OCI-LY7 (cell line): Measurements from ENCODE around the gene PRPF38A. TPM values are rescaled to one million over a fixed set of nuclear protein-coding genes. Genes with fewer than 3 reads are reported as not detected.

Experiments used
- BruUV-seq: library from RNA; stranded (reverse); fragments of 400-500 nt; replicated peaks from 2 replicates; lab custom pipeline; 2021; lab: Mats Ljungman, UMichigan
- CTCF ChIA-PET: fragments of 300-600 bp; sonication (Branson Sonifier 250); formaldehyde crosslinking; loops from one replicate; lab custom pipeline; 2022; ENCODE audit warnings: antibody characterized with exemption; ENCODE audit not compliant: unreplicated experiment; lab: Charles Lee
- POLR2A ChIA-PET: fragments of 300-600 bp; sonication (Branson Sonifier 250); formaldehyde crosslinking; loops from one replicate; lab custom pipeline; 2022; ENCODE audit warnings: antibody characterized with exemption; lab: Charles Lee
- DNase-seq: peaks from one replicate; pipeline ENCODE4 v3.0.0-alpha.2; 2015; ENCODE audit warnings: low spot score
- H2AFZ ChIP-seq: fragments of 200-600 bp; sonication (generic), shearing (Covaris generic); 2 replicates; pipeline ENCODE4 v1.6.1; 2014; ENCODE audit warnings: mild to moderate bottlenecking, antibody characterized with exemption, low read length, moderate library complexity
- H3K27ac ChIP-seq: fragments of 200-600 bp; sonication (generic); 2 replicates; pipeline ENCODE4 v1.5.1; 2014; ENCODE audit warnings: mixed run types, low read depth, mild to moderate bottlenecking, moderate library complexity, low read length, inconsistent platforms; ENCODE audit not compliant: poor library complexity, severe bottlenecking
- H3K36me3 ChIP-seq: fragments of 200-600 bp; sonication (generic); 2 replicates; pipeline ENCODE4 v1.6.1; 2014; ENCODE audit warnings: mild to moderate bottlenecking, antibody characterized with exemption, low read length, moderate library complexity, mixed read lengths; ENCODE audit not compliant: insufficient read depth
- H3K4me1 ChIP-seq: fragments of 200-600 bp; sonication (generic); 2 replicates; pipeline ENCODE4 v1.5.1; 2014; ENCODE audit warnings: mild to moderate bottlenecking, low read length; ENCODE audit not compliant: insufficient read depth, poor library complexity, severe bottlenecking
- H3K4me2 ChIP-seq: fragments of 200-600 bp; sonication (generic); 2 replicates; pipeline ENCODE4 v1.6.1; 2014; ENCODE audit warnings: mild to moderate bottlenecking, low read length
- H3K4me3 ChIP-seq: fragments of 200-600 bp; sonication (generic); 2 replicates; pipeline ENCODE4 v1.5.1; 2014; ENCODE audit warnings: mild to moderate bottlenecking, low read depth, low read length; ENCODE audit not compliant: poor library complexity, severe bottlenecking
- H3K79me2 ChIP-seq: fragments of 200-600 bp; sonication (generic); 2 replicates; pipeline ENCODE4 v1.6.1; 2016; ENCODE audit warnings: low read depth, mild to moderate bottlenecking, low read length, moderate library complexity, mixed read lengths; ENCODE audit not compliant: insufficient read depth
- H3K9me2 ChIP-seq: fragments of 200-600 bp; sonication (generic); 2 replicates; pipeline ENCODE4 v1.6.1; 2016; ENCODE audit warnings: mild to moderate bottlenecking, low read length, mixed read lengths; ENCODE audit not compliant: insufficient read depth
- H3K9me3 ChIP-seq: fragments of 200-600 bp; sonication (generic); 2 replicates; pipeline ENCODE4 v1.6.1; 2014; ENCODE audit warnings: mild to moderate bottlenecking, mixed run types, low read length, mixed read lengths
- H4K20me1 ChIP-seq: fragments of 200-600 bp; sonication (generic); 2 replicates; pipeline ENCODE4 v1.6.1; 2014; ENCODE audit warnings: mild to moderate bottlenecking, antibody characterized with exemption, low read length, moderate library complexity, mixed read lengths; ENCODE audit not compliant: insufficient read depth
- CTCF ChIP-seq: fragments of 200-600 bp; sonication (generic); conservative IDR thresholded peaks from 2 replicates; pipeline ENCODE4 v1.5.1; 2014; ENCODE audit warnings: mild to moderate bottlenecking, antibody characterized with exemption, low read length, moderate library complexity, mixed read lengths
- EZH2phosphoT487 ChIP-seq: fragments of 200-600 bp; sonication (generic); IDR thresholded peaks from 2 replicates; pipeline ENCODE4 v1.6.1; 2018; ENCODE audit warnings: low read depth, borderline replicate concordance, mild to moderate bottlenecking, mixed run types, antibody characterized with exemption, low read length, moderate library complexity, mixed read lengths
- intact Hi-C: fragments of 100-400 bp; cut with micrococcal nuclease; formaldehyde crosslinking; loops from one replicate; pipeline ENCODE4 v1.10.0; 2022; ENCODE audit not compliant: unreplicated experiment
- total RNA-seq, 2 experiments: library from RNA; depleted of rRNA in 1 of 2; stranded (reverse); fragments of >200 nt in 1 of 2; shearing (Covaris generic) in 1 of 2; gene quantifications; 2 replicates each; pipeline ENCODE4 v1.2.3, GENCODE V29; 2014 to 2022

PRPF38A gene
- total RNA-seq, 2 experiments from 2014 or later: 23.6 to 82.3 TPM

DNA sequence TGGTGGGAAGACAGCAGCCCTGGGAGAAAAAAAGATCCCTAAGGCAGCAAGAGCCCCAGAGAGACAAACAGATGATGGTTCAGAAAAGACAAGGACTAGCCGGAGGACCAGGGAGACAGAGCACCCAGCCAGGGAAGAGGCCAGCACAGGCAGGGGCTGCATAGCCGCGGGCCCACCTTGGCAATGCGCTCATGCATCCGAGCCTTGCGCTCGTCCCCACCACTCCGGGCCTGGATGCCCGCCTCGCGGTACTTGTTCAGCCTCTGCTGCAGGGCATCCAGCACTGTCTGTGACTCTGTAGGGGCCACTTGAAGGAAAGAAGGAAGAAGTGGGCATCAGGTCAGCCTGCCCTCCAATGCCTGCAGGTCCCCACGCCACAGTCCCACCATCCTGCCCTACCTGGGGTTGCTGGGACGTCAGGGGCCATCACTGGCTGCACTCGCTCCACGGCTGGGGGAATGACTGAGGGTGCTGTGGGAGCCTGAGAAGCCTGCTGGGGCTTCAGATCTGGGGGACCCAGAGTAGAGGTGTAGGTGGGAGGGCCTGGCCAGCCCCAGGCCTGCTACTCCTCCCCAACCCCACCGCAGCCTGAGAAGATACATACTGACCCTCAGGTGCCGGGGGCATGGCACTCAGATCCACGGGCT, 45.4 kb upstream of the PRPF38A start:
- H2AFZ ChIP-seq: no peak overlapping the region
- intact Hi-C loops: no loop called here
- no peak overlapping the region for H3K4me2 ChIP-seq
- H3K27ac ChIP-seq: no peak overlapping the region
- no peak for DNase-seq
- no TSS peak for BruUV-seq
- POLR2A ChIA-PET: no interaction called here
- peaks cover 96% of the 10 kb centered on the region for H3K36me3 ChIP-seq
- CTCF ChIA-PET: no interaction called here
- H4K20me1 ChIP-seq: no peaks in the 10 kb centered on the region
- H3K9me3 ChIP-seq: no peaks in the 10 kb centered on the region
- no peaks in the 10 kb centered on the region for H3K79me2 ChIP-seq
- TF ChIP-seq EZH2phosphoT487 (no peak), CTCF (no peak)
- H3K4me3 ChIP-seq: no peak overlapping the region
- H3K4me1 ChIP-seq: no peaks in the 10 kb centered on the region
- H3K9me2 ChIP-seq: no peaks in the 10 kb centered on the region

GRCh38 chr1:52359676-52360594, 44.5 kb upstream of the PRPF38A start:
- no TSS peak for BruUV-seq
- intact Hi-C loops: no loop called here
- no peaks in the 10 kb centered on the region for H4K20me1 ChIP-seq
- peaks cover 91% of the 10 kb centered on the region for H3K36me3 ChIP-seq
- no peaks in the 10 kb centered on the region for H3K9me2 ChIP-seq
- peaks cover 6% of the 10 kb centered on the region for H3K79me2 ChIP-seq
- POLR2A ChIA-PET: no interaction called here
- H3K27ac ChIP-seq: no peak overlapping the region
- no peak overlapping the region for H2AFZ ChIP-seq
- no peaks in the 10 kb centered on the region for H3K9me3 ChIP-seq
- TF ChIP-seq CTCF (peak; percentile 29; the same call in 1 of the 2 replicates), EZH2phosphoT487 (no peak)
- CTCF ChIA-PET: no interaction called here
- no peak for DNase-seq
- no peak overlapping the region for H3K4me2 ChIP-seq
- H3K4me3 ChIP-seq: no peak overlapping the region
- H3K4me1 ChIP-seq: peaks cover 7% of the 10 kb centered on the region
